Keratinocyte (primary cell): ENCODE measurements around the gene CXCL10. TPM values are rescaled to one million over a fixed set of nuclear protein-coding genes. Genes with fewer than 3 reads are reported as not detected.

Experiments used
- DNase-seq: peaks from one replicate; pipeline ENCODE4 v3.0.0-alpha.2; 2011; ENCODE audit warnings: low read depth, missing footprints, low spot score
- FAIRE-seq: peaks from 2 replicates; lab custom pipeline; 2011; peaks lifted over from hg19 to GRCh38; lab: Jason Lieb, UNC
- H2AFZ ChIP-seq: 2 replicates; pipeline ENCODE4 v1.6.0; 2012; ENCODE audit warnings: low read length, control low read depth, inconsistent platforms; ENCODE audit not compliant: control insufficient read depth
- H3K27ac ChIP-seq: 2 replicates; pipeline ENCODE4 v1.5.1; 2011; ENCODE audit warnings: low read length; ENCODE audit not compliant: control insufficient read depth, insufficient read depth
- H3K27me3 ChIP-seq: 3 replicates; pipeline ENCODE4 v1.6.0; 2011; ENCODE audit warnings: low read length; ENCODE audit not compliant: control insufficient read depth, insufficient read depth; ENCODE audit errors: extremely low read depth
- H3K36me3 ChIP-seq, 2 experiments: 2 replicates in 1 of 2; 3 replicates in 1 of 2; pipeline ENCODE4 v1.5.1; 2011; ENCODE audit warnings: low read length in 2 of 2, mild to moderate bottlenecking in 1 of 2; ENCODE audit not compliant: control insufficient read depth in 2 of 2, insufficient read depth in 2 of 2; ENCODE audit errors: extremely low read depth in 1 of 2
- H3K4me1 ChIP-seq: 3 replicates; pipeline ENCODE4 v1.5.1; 2011; ENCODE audit warnings: low read length; ENCODE audit not compliant: control insufficient read depth, insufficient read depth; ENCODE audit errors: extremely low read depth
- H3K4me2 ChIP-seq: 3 replicates; pipeline ENCODE4 v1.6.0; 2011; ENCODE audit warnings: low read depth, low read length; ENCODE audit not compliant: control insufficient read depth, insufficient read depth; ENCODE audit errors: extremely low read depth
- H3K4me3 ChIP-seq, 3 experiments: fragments of 200-600 bp in 1 of 3; sonication (generic) in 1 of 3; 2 replicates in 2 of 3; 3 replicates in 1 of 3; pipeline ENCODE4 v1.5.1; 2011 to 2016; ENCODE audit warnings: low read length in 3 of 3, mild to moderate bottlenecking in 3 of 3, control low read depth in 2 of 3, inconsistent platforms in 1 of 3, low read depth in 1 of 3, mixed read lengths in 1 of 3, mixed run types in 1 of 3, moderate library complexity in 1 of 3; ENCODE audit not compliant: control insufficient read depth in 2 of 3, insufficient read depth in 2 of 3; ENCODE audit errors: extremely low read depth in 1 of 3
- H3K79me2 ChIP-seq: 2 replicates; pipeline ENCODE4 v1.6.0; 2012; ENCODE audit warnings: low read length; ENCODE audit not compliant: control insufficient read depth, insufficient read depth
- H3K9ac ChIP-seq: 3 replicates; pipeline ENCODE4 v1.6.0; 2011; ENCODE audit warnings: low read length; ENCODE audit not compliant: control insufficient read depth, insufficient read depth; ENCODE audit errors: extremely low read depth
- H3K9me1 ChIP-seq: 3 replicates; pipeline ENCODE4 v1.6.0; 2011; ENCODE audit warnings: low read length; ENCODE audit not compliant: control insufficient read depth, insufficient read depth; ENCODE audit errors: extremely low read depth
- H3K9me3 ChIP-seq: 2 replicates; pipeline ENCODE4 v1.5.1; 2012; ENCODE audit warnings: low read depth, low read length; ENCODE audit not compliant: control insufficient read depth
- H4K20me1 ChIP-seq: 3 replicates; pipeline ENCODE4 v1.6.0; 2011; ENCODE audit warnings: low read length; ENCODE audit not compliant: control insufficient read depth, insufficient read depth; ENCODE audit errors: extremely low read depth
- CTCF ChIP-seq, 3 experiments: IDR thresholded peaks in 1 of 3; conservative IDR thresholded peaks in 1 of 3; optimal IDR thresholded peaks in 1 of 3; 2 replicates in 2 of 3; 3 replicates in 1 of 3; pipeline versions ENCODE3 to v1.5.1; 2011; ENCODE audit warnings: low read length in 3 of 3, mild to moderate bottlenecking in 3 of 3, moderate library complexity in 2 of 3, control low read depth in 1 of 3, inconsistent platforms in 1 of 3; ENCODE audit not compliant: insufficient read depth in 2 of 3; ENCODE audit errors: extremely low read depth in 1 of 3
- EZH2 ChIP-seq: IDR thresholded peaks from one replicate; pipeline ENCODE4 v1.6.1; 2012; ENCODE audit warnings: inconsistent platforms, mild to moderate bottlenecking, low read length, moderate library complexity
- dilution Hi-C: fragments of 300-500 bp; cut with MboI; formaldehyde crosslinking; loops from one replicate; pipeline ENCODE4 v1.7.0; 2020; ENCODE audit warnings: low sequenced_read_pairs; ENCODE audit not compliant: extremely low pct_ligation_motif_present
- polyA plus RNA-seq, 5 experiments: library from polyadenylated mRNA; depleted of rRNA in 3 of 5; stranded (reverse) in 3 of 5; stranded (forward) in 1 of 5; unstranded in 1 of 5; fragments of >200 nt; gene quantifications; 1 replicate in 1 of 5; 2 replicates in 3 of 5; 3 replicates in 1 of 5; pipeline versions ENCODE4 v1.2.1 to v1.2.3, GENCODE V29; 2011 to 2012; ENCODE audit warnings: missing spikeins in 2 of 5, low read depth in 1 of 5, low replicate concordance in 1 of 5

The CXCL10 gene
- polyA plus RNA-seq, 1 donor (not counting 4 experiments of a cell fraction or from before 2014, with no cell fraction given) = 0.72 TPM

- no peak overlapping the region for H3K27ac ChIP-seq
- H3K27me3 ChIP-seq = no peaks in the 10 kb centered on the region
- no peak overlapping the region for H3K4me3 ChIP-seq
- peaks cover 30% of the 10 kb centered on the region for H3K4me1 ChIP-seq
- no peak for FAIRE-seq
- H3K9ac ChIP-seq = no peak overlapping the region
- no peak overlapping the region for H3K4me2 ChIP-seq
- no peak for DNase-seq
- H3K9me1 ChIP-seq = no peaks in the 10 kb centered on the region
- no peaks in the 10 kb centered on the region for H3K9me3 ChIP-seq
- no peak overlapping the region for H2AFZ ChIP-seq
- no peaks in the 10 kb centered on the region for H3K79me2 ChIP-seq
- H4K20me1 ChIP-seq = no peaks in the 10 kb centered on the region
- dilution Hi-C loops = no loop called here
- TF ChIP-seq EZH2 (no peak), CTCF (optimal IDR thresholded peaks at IDR 0.05 in 1 of 3, IDR thresholded peaks at IDR 0.05 in 1 of 3, conservative IDR thresholded peaks at IDR 0.05 in 1 of 3; ENCODE audit: extremely low read depth in 1 of 3, insufficient read depth in 2 of 3, low read length in 3 of 3) (no peak)
- H3K36me3 ChIP-seq = no peaks in the 10 kb centered on the region
These were observed 12.7 kb downstream of the CXCL10 start for GRCh38 chr4:76010576-76010975.

GRCh38 chr4:76009311-76009710, 14.0 kb downstream of the CXCL10 start:
- FAIRE-seq (no peak), DNase-seq (no peak)
- H2AFZ ChIP-seq = no peak overlapping the region
- peaks cover 30% of the 10 kb centered on the region for H3K4me1 ChIP-seq
- H3K9ac ChIP-seq = no peak overlapping the region
- H4K20me1 ChIP-seq = no peaks in the 10 kb centered on the region
- H3K79me2 ChIP-seq = no peaks in the 10 kb centered on the region
- H3K9me1 ChIP-seq = no peaks in the 10 kb centered on the region
- no peak overlapping the region for H3K4me2 ChIP-seq
- H3K4me3 ChIP-seq = no peak overlapping the region
- no peaks in the 10 kb centered on the region for H3K36me3 ChIP-seq
- H3K9me3 ChIP-seq = no peaks in the 10 kb centered on the region
- no peaks in the 10 kb centered on the region for H3K27me3 ChIP-seq
- dilution Hi-C loops = no loop called here
- no peak for TF ChIP-seq EZH2
- H3K27ac ChIP-seq = no peak overlapping the region
